Loucy (cell line): ENCODE measurements around the gene CDC73.
"Not testable (repeated sequence)": the region's sequence is repeated elsewhere in the genome, so short reads cannot be mapped to it uniquely, and the experiment has no call there.

ENCODE experiments used
- H2AFZ ChIP-seq: fragments of 200-600 bp; sonication (generic); 2 replicates; pipeline ENCODE4 v1.6.0; 2016; ENCODE audit warnings: antibody characterized with exemption, mild to moderate bottlenecking, low read length, moderate library complexity
- H3F3A ChIP-seq: fragments of 200-600 bp; 2 replicates; pipeline ENCODE4 v1.6.0; 2016; ENCODE audit warnings: antibody characterized with exemption, low read depth, mild to moderate bottlenecking
- H3K27me3 ChIP-seq: fragments of 200-600 bp; sonication (generic); 2 replicates; pipeline ENCODE4 v1.6.1; 2014; ENCODE audit warnings: low read length, mild to moderate bottlenecking; ENCODE audit not compliant: insufficient read depth, poor library complexity, severe bottlenecking
- H3K36me3 ChIP-seq: fragments of 200-600 bp; sonication (generic); 2 replicates; pipeline ENCODE4 v1.6.1; 2016; ENCODE audit warnings: low read length; ENCODE audit not compliant: insufficient read depth
- H3K4me1 ChIP-seq: fragments of 200-600 bp; sonication (generic); 2 replicates; pipeline ENCODE4 v1.5.1; 2014; ENCODE audit warnings: low read length, mild to moderate bottlenecking; ENCODE audit not compliant: insufficient read depth, poor library complexity, severe bottlenecking
- H3K4me2 ChIP-seq: fragments of 200-600 bp; sonication (generic); 2 replicates; pipeline ENCODE4 v1.6.0; 2014; ENCODE audit warnings: antibody characterized with exemption, low read length, low read depth, mild to moderate bottlenecking; ENCODE audit not compliant: poor library complexity, severe bottlenecking
- H3K4me3 ChIP-seq: fragments of 200-600 bp; sonication (generic); 2 replicates; pipeline ENCODE4 v1.5.1; 2014; ENCODE audit warnings: low read length, mild to moderate bottlenecking, mixed read lengths; ENCODE audit not compliant: poor library complexity, severe bottlenecking
- H3K79me2 ChIP-seq: fragments of 200-600 bp; sonication (generic); 2 replicates; pipeline ENCODE4 v1.6.1; 2014; ENCODE audit warnings: low read length; ENCODE audit not compliant: insufficient read depth
- H3K9ac ChIP-seq: fragments of 200-600 bp; sonication (generic); 2 replicates; pipeline ENCODE4 v1.6.0; 2014; ENCODE audit warnings: mild to moderate bottlenecking, low read depth, low read length, moderate library complexity; ENCODE audit not compliant: poor library complexity, severe bottlenecking
- H3K9me2 ChIP-seq: fragments of 200-600 bp; sonication (generic); replicated peaks from 2 replicates; pipeline ENCODE4 v1.6.1; 2016; ENCODE audit warnings: low read depth, low read length, mixed read lengths
- H3K9me3 ChIP-seq: fragments of 200-600 bp; sonication (generic); 2 replicates; pipeline ENCODE4 v1.6.1; 2014; ENCODE audit warnings: mild to moderate bottlenecking, antibody characterized with exemption, low read length, low read depth; ENCODE audit not compliant: insufficient read depth
- H4K20me1 ChIP-seq: fragments of 200-600 bp; sonication (generic); 2 replicates; pipeline ENCODE4 v1.6.0; 2014; ENCODE audit warnings: antibody characterized with exemption, low read length, mild to moderate bottlenecking; ENCODE audit not compliant: insufficient read depth, poor library complexity, severe bottlenecking
- EZH2phosphoT487 ChIP-seq: fragments of 200-600 bp; IDR thresholded peaks from 2 replicates; pipeline ENCODE4 v1.6.1; 2018; ENCODE audit warnings: antibody characterized with exemption, mild to moderate bottlenecking, moderate library complexity, borderline replicate concordance
- TF ChIP-seq, protein P1 (sequence below): fragments of 200-600 bp; sonication (generic); conservative IDR thresholded peaks from 2 replicates; pipeline ENCODE4 v1.5.1; 2014; ENCODE audit warnings: mild to moderate bottlenecking, antibody characterized with exemption, low read length

The CDC73 gene

GRCh38 chr1:193222056-193222615 is 100.3 kb downstream of the CDC73 start:
- Histone ChIP-seq H3K4me2 (no peak overlapping the region), H3K36me3 (peaks cover 35% of the 10 kb centered on the region; the same call in 1 of the 2 replicates), H3K4me3 (no peak overlapping the region), H3K27me3 (no peaks in the 10 kb centered on the region), H3K4me1 (no peaks in the 10 kb centered on the region), H3K9me2 (no peaks in the 10 kb centered on the region), H3K9ac (no peak overlapping the region), H2AFZ (no peak overlapping the region), H3K9me3 (no peaks in the 10 kb centered on the region), H4K20me1 (peaks cover 9% of the 10 kb centered on the region), H3F3A (no peaks in the 10 kb centered on the region), H3K79me2 (peaks cover 15% of the 10 kb centered on the region; the same call in 1 of the 2 replicates)
- no peak for TF ChIP-seq EZH2phosphoT487
- TF ChIP-seq, protein P1, sequence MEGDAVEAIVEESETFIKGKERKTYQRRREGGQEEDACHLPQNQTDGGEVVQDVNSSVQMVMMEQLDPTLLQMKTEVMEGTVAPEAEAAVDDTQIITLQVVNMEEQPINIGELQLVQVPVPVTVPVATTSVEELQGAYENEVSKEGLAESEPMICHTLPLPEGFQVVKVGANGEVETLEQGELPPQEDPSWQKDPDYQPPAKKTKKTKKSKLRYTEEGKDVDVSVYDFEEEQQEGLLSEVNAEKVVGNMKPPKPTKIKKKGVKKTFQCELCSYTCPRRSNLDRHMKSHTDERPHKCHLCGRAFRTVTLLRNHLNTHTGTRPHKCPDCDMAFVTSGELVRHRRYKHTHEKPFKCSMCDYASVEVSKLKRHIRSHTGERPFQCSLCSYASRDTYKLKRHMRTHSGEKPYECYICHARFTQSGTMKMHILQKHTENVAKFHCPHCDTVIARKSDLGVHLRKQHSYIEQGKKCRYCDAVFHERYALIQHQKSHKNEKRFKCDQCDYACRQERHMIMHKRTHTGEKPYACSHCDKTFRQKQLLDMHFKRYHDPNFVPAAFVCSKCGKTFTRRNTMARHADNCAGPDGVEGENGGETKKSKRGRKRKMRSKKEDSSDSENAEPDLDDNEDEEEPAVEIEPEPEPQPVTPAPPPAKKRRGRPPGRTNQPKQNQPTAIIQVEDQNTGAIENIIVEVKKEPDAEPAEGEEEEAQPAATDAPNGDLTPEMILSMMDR = no peak

DNA sequence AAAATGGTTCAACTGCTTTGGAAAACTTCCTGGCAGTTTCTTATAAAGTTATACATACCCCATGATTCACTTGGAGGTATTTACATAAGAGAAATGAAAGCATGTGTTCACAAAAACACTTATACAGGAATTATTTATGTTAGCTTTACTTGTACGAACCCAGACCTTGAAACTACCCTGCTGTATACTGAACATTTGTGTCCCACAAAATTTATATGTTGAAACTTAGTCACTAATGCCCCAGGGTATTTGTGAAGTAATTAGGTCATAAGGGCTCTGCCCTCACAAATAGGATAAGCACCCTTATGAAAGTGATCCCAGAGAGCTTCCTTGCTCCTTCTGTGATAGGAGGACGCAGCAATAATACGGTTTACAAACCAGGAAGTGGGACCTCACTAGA is 107.3 kb downstream of the CDC73 start:
- Histone ChIP-seq H3K4me3 (no peak overlapping the region), H3K4me2 (no peak overlapping the region), H3K9ac (no peak overlapping the region), H3K9me3 (no peaks in the 10 kb centered on the region), H3K9me2 (no peaks in the 10 kb centered on the region), H3K79me2 (peaks cover 11% of the 10 kb centered on the region; the same call in 1 of the 2 replicates), H3F3A (no peaks in the 10 kb centered on the region), H3K4me1 (no peaks in the 10 kb centered on the region), H3K36me3 (peaks cover 19% of the 10 kb centered on the region; the same call in 1 of the 2 replicates), H3K27me3 (no peaks in the 10 kb centered on the region), H4K20me1 (no peaks in the 10 kb centered on the region), H2AFZ (no peak overlapping the region)
- TF ChIP-seq, protein P1 = no peak
- no peak for TF ChIP-seq EZH2phosphoT487

DNA sequence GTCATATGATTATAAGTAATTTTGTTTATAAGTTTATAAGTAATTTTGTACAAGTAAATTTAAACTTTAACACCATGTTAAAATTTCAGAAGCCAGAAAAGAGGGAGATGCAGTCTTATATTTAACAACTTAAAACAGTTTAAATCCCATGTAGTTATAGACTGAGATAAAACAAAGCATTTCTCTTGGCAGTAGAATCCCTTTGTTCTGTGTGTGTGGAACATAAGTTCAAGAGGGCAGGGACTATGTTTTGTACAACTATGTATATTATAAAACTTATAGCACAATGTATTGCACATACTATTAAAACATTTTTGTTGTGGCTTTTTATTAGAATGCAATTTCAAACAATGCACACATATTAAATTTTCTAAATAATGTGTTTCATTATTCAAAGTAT is 109.3 kb downstream of the CDC73 start:
- not testable (repeated sequence) for H3K9me3 ChIP-seq, H3K79me2 ChIP-seq

DNA sequence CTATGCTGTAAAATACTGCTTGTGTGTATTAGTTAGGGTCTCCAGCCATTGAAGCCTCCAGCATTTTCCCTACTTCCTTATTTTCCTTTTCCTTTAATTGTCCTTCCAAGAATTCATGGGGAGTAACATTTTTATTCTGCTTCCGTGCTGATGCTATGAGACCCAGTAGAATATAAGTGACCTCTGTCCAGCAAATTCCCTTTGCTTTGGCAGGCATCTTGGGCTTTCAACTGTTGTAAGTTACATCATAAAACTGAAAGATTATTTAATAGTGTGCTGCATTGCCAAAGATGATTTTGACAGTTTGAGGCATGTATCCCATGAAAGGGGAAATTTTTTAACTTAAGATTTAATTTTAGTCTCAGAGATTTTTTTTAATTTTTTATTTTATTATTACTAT is 112.7 kb downstream of the CDC73 start:
- Histone ChIP-seq H3K36me3 (peaks cover 50% of the 10 kb centered on the region; the same call in 1 of the 2 replicates), H3K79me2 (no peaks in the 10 kb centered on the region), H3K9me2 (no peaks in the 10 kb centered on the region), H4K20me1 (no peaks in the 10 kb centered on the region), H3K4me3 (no peak overlapping the region), H3K9me3 (no peaks in the 10 kb centered on the region), H2AFZ (no peak overlapping the region), H3K27me3 (no peaks in the 10 kb centered on the region), H3F3A (no peaks in the 10 kb centered on the region), H3K9ac (no peak overlapping the region), H3K4me2 (no peak overlapping the region), H3K4me1 (no peaks in the 10 kb centered on the region)
- no peak for TF ChIP-seq EZH2phosphoT487
- TF ChIP-seq, protein P1 = no peak

More for the DNA sequence above, 109.3 kb downstream of the CDC73 start:
- H3K4me2 ChIP-seq, H3F3A ChIP-seq, H3K4me3 ChIP-seq, H3K9me2 ChIP-seq, H3K27me3 ChIP-seq, H2AFZ ChIP-seq, H4K20me1 ChIP-seq, H3K9ac ChIP-seq, H3K4me1 ChIP-seq: not testable (repeated sequence)
- H3K36me3 ChIP-seq = peaks cover 25% of the 10 kb centered on the region; the same call in 1 of the 2 replicates
